Measurements from ENCODE around the gene FAM83G.

Gene FAM83G

DNA sequence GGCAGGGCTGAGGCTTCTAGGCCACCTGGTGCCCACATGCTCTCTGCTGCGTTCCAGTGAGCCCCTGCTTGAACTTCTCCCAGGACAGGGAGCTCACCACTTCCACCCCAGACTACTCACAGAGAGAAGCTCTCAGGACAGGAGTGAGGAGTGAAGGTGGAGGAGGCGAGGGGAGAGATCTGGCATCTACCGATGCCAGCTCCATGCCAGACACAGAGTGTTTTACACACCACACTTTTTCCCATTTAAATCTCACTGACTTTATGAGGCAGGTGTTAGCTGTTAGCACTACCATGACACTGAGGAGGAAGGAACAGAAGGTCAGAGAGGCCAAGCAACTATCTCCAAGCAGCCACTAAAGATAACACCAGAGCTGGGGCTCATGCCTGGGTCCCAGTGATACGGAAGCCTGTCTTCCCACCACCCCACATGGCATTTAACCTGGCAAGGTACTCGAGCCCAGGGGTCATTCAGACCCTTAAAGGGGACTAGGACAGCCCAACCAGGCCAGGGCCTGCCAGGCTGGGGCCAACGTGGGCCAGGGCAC lies 6.8 kb downstream of the FAM83G start (continued):
- no peak for TF ChIP-seq ZNF433 (tag by site-specific recombination; IDR thresholded peaks at IDR 0.05; ENCODE audit: low read depth)

DNA sequence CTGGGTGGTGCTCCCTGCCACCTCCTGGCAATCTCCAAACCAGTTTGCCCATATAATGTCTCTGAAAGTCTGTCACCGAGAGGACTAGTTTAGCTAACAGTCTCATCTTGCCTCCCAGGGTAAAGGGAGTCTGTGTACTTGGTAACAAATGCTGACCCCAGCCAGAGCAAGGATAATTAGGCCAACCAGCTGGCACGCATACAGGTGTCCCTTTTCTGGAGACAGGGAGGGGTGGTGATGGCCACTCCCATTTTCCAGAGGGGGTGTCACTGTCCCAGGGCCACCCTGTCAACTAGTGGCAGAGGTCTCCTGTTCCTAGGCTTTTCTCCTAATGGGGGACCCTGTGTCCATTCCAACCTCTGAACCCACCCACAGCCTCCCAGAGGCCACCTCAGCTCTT lies 8.1 kb downstream of the FAM83G start:
- TF ChIP-seq ZEB2 (tag by site-specific recombination; IDR thresholded peaks at IDR 0.05) (no peak), ZNF791 (tag by site-specific recombination; IDR thresholded peaks at IDR 0.05) (no peak), ZNF416 (tag by site-specific recombination; IDR thresholded peaks at IDR 0.05) (no peak), GLIS2 (tag by site-specific recombination; IDR thresholded peaks at IDR 0.05) (no peak), SETDB1 (IDR thresholded peaks at IDR 0.05; ENCODE audit: insufficient read length, low read length) (no peak), ZNF701 (tag by site-specific recombination; IDR thresholded peaks at IDR 0.05) (no peak), ZNF132 (tag by site-specific recombination; IDR thresholded peaks at IDR 0.05; ENCODE audit: borderline replicate concordance) (no peak), ZNF548 (tag by site-specific recombination; IDR thresholded peaks at IDR 0.05) (no peak)

GRCh38 chr17:18995220-18995619 lies 9.3 kb downstream of the FAM83G start:
- ChIA-PET CTCF (interaction anchor here (0.7 to 1.7 kb wide), 2 partner anchors 34 to 36 kb away, joined by 6 to 7 read pairs; no protein-coding TSS in a partner anchor), POLR2A (no interaction called here)
- Histone ChIP-seq H3K4me3 (ENCODE audit: low read depth, low read length) (no peak overlapping the region), H3K27ac (ENCODE audit: extremely low read depth, low read depth, low read length) (no peak overlapping the region), H3K36me3 (ENCODE audit: control insufficient read depth in 2 of 2, insufficient read depth in 1 of 2, low read length in 2 of 2) (peaks cover 3 to 50% of the 10 kb centered on the region in 2 experiments; a peak in 2 of 3 replicates), H3K9me3 (ENCODE audit: control insufficient read depth, insufficient read depth, low read depth, low read length) (no peaks in the 10 kb centered on the region), H3K4me1 (ENCODE audit: control insufficient read depth, insufficient read depth, low read length) (no peaks in the 10 kb centered on the region)
- peak; percentile 47; the same call in 1 of the 2 replicates for TF ChIP-seq ZNF133 (tag by site-specific recombination; IDR thresholded peaks at IDR 0.05)
- no peak for TF ChIP-seq SP3 (tag by site-specific recombination; IDR thresholded peaks at IDR 0.05)
- TF ChIP-seq SETDB1 (IDR thresholded peaks at IDR 0.05; ENCODE audit: insufficient read length, low read length): peak; percentile 52
- no peak for TF ChIP-seq ZNF777 (tag by site-specific recombination; IDR thresholded peaks at IDR 0.05; ENCODE audit: borderline replicate concordance)
- TF ChIP-seq ZBTB11 (tag by site-specific recombination; conservative IDR thresholded peaks at IDR 0.05; ENCODE audit: low read depth): no peak
- no peak for TF ChIP-seq ZNF354C (tag by site-specific recombination; IDR thresholded peaks at IDR 0.05; ENCODE audit: borderline replicate concordance, low read depth)
- no peak for TF ChIP-seq PBX3 (CRISPR knock-in tag; IDR thresholded peaks at IDR 0.05)
- TF ChIP-seq ZNF843 (tag by site-specific recombination; IDR thresholded peaks at IDR 0.05): no peak
- no peak for TF ChIP-seq SALL2 (tag by site-specific recombination; IDR thresholded peaks at IDR 0.05; ENCODE audit: borderline replicate concordance)
- no peak for TF ChIP-seq ZSCAN23 (tag by site-specific recombination; IDR thresholded peaks at IDR 0.05)
- no peak for TF ChIP-seq KLF9 (tag by site-specific recombination; IDR thresholded peaks at IDR 0.05; ENCODE audit: low read depth)
- TF ChIP-seq, protein P1, sequence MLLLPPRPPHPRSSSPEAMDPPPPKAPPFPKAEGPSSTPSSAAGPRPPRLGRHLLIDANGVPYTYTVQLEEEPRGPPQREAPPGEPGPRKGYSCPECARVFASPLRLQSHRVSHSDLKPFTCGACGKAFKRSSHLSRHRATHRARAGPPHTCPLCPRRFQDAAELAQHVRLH (tag by site-specific recombination; IDR thresholded peaks at IDR 0.05): no peak
- 0 out of 2 replicates have a peak, but pooled peaks have one; percentile 64 for TF ChIP-seq ZNF280D (tag by site-specific recombination; IDR thresholded peaks at IDR 0.05)

More for the DNA sequence above, 8.1 kb downstream of the FAM83G start:
- POLR2A ChIA-PET: interaction anchor here (1.0 kb wide), 1 partner anchor 21 kb away, joined by 3 read pairs; no protein-coding TSS in a partner anchor
- H3K4me3 ChIP-seq (ENCODE audit: low read depth, low read length): no peak overlapping the region
- H3K9me3 ChIP-seq (ENCODE audit: control insufficient read depth, insufficient read depth, low read depth, low read length): no peaks in the 10 kb centered on the region
- CTCF ChIA-PET: interaction anchor here (0.7 to 1.0 kb wide), 3 partner anchors 18 to 370 kb away, joined by 3 to 4 read pairs (median 3); no protein-coding TSS in a partner anchor
- H3K4me1 ChIP-seq (ENCODE audit: control insufficient read depth, insufficient read depth, low read length): no peaks in the 10 kb centered on the region
- H3K27ac ChIP-seq (ENCODE audit: extremely low read depth, low read depth, low read length): no peak overlapping the region
- H3K36me3 ChIP-seq (ENCODE audit: control insufficient read depth in 2 of 2, insufficient read depth in 1 of 2, low read length in 2 of 2): peaks cover 3 to 54% of the 10 kb centered on the region in 2 experiments; a peak in 2 of 3 replicates
